ENCODE results near the gene LILRA2. TPM values are rescaled to one million over a fixed set of nuclear protein-coding genes. Genes with fewer than 3 reads are reported as not detected.

Gene LILRA2
- total and polyA plus RNA-seq, 10 of the 15 experiments (the other 5 are each of a cell fraction or from before 2014, with no cell fraction given), result 0.16 to 1.8 (median 0.43) TPM

DNA sequence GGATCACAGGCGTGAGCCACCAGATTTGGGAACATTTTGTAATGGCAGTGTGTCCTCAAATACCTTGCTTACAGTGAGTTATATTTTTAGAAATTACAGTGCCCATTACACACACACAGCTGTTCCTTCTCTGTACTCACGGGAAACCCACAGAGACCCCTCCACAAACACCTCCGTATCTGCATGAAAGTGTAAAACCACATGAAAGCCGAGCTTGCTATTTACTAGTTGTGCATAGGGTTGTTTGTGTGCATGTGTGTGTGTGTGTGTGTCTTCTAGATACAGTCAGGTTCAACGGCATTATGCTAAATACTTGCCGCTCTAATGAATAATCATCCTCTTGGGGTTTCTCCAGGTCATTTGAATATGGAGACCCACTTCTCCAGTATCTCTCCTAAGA, 22.3 kb upstream of the LILRA2 start (continued):
- TF ChIP-seq, protein P1, sequence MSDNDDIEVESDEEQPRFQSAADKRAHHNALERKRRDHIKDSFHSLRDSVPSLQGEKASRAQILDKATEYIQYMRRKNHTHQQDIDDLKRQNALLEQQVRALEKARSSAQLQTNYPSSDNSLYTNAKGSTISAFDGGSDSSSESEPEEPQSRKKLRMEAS (IDR thresholded peaks at IDR 0.05; ENCODE audit: low read depth, low read length), result no peak
- TF ChIP-seq, protein P2, sequence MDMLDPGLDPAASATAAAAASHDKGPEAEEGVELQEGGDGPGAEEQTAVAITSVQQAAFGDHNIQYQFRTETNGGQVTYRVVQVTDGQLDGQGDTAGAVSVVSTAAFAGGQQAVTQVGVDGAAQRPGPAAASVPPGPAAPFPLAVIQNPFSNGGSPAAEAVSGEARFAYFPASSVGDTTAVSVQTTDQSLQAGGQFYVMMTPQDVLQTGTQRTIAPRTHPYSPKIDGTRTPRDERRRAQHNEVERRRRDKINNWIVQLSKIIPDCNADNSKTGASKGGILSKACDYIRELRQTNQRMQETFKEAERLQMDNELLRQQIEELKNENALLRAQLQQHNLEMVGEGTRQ (IDR thresholded peaks at IDR 0.05; ENCODE audit: borderline replicate concordance, low read depth, low read length), result no peak
- TF ChIP-seq GATAD2B (conservative IDR thresholded peaks at IDR 0.05; ENCODE audit: low read depth) (0 out of 2 replicates have a peak, but pooled peaks have one; percentile 19), NRF1 (conservative IDR thresholded peaks at IDR 0.05; ENCODE audit: low read depth, low read length) (no peak), RFX5 (IDR thresholded peaks at IDR 0.05; ENCODE audit: low read depth, low read length) (no peak), MTA3 (IDR thresholded peaks at IDR 0.05; ENCODE audit: borderline replicate concordance, low read length) (peak; percentile 75; the same call in 1 of the 2 replicates), RAD51 (IDR thresholded peaks at IDR 0.05) (no peak), ESRRA (IDR thresholded peaks at IDR 0.05; ENCODE audit: low read length) (no peak), SP1 (IDR thresholded peaks at IDR 0.05; ENCODE audit: low read depth, low read length) (no peak), RCOR1 (conservative IDR thresholded peaks at IDR 0.05; ENCODE audit: low read depth, low read length) (no peak), SIX5 (IDR thresholded peaks at IDR 0.05; ENCODE audit: low read depth, low read length, severe bottlenecking) (no peak), KAT2A (conservative IDR thresholded peaks at IDR 0.05; ENCODE audit: control insufficient read depth, low read depth, low read length) (no peak), TCF12 (IDR thresholded peaks at IDR 0.05; ENCODE audit: low read depth, low read length) (peak; percentile 87; the same call in 1 of the 2 replicates), EED (IDR thresholded peaks at IDR 0.05; ENCODE audit: low read depth) (peak; percentile 23; the same call in 1 of the 2 replicates), IRF4 (IDR thresholded peaks at IDR 0.05; ENCODE audit: low read depth, low read length) (no peak), SMAD5 (IDR thresholded peaks at IDR 0.05; ENCODE audit: low read depth) (no peak), RELA (IDR thresholded peaks at IDR 0.05; ENCODE audit: borderline replicate concordance, partially characterized antibody) (no peak), WRNIP1 (IDR thresholded peaks at IDR 0.05; ENCODE audit: borderline replicate concordance, low read depth, low read length) (no peak), FOXK2 (IDR thresholded peaks at IDR 0.05) (peak; percentile 40; the same call in 1 of the 2 replicates), CHD2 (IDR thresholded peaks at IDR 0.05; ENCODE audit: borderline replicate concordance, low read depth, low read length) (no peak), SUZ12 (IDR thresholded peaks at IDR 0.05; ENCODE audit: unreplicated experiment) (no peak), RB1 (IDR thresholded peaks at IDR 0.05; ENCODE audit: borderline replicate concordance) (no peak)
- TF ChIP-seq, protein P3, sequence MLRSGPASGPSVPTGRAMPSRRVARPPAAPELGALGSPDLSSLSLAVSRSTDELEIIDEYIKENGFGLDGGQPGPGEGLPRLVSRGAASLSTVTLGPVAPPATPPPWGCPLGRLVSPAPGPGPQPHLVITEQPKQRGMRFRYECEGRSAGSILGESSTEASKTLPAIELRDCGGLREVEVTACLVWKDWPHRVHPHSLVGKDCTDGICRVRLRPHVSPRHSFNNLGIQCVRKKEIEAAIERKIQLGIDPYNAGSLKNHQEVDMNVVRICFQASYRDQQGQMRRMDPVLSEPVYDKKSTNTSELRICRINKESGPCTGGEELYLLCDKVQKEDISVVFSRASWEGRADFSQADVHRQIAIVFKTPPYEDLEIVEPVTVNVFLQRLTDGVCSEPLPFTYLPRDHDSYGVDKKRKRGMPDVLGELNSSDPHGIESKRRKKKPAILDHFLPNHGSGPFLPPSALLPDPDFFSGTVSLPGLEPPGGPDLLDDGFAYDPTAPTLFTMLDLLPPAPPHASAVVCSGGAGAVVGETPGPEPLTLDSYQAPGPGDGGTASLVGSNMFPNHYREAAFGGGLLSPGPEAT (IDR thresholded peaks at IDR 0.05; ENCODE audit: low read depth), result no peak
- TF ChIP-seq, protein P4, sequence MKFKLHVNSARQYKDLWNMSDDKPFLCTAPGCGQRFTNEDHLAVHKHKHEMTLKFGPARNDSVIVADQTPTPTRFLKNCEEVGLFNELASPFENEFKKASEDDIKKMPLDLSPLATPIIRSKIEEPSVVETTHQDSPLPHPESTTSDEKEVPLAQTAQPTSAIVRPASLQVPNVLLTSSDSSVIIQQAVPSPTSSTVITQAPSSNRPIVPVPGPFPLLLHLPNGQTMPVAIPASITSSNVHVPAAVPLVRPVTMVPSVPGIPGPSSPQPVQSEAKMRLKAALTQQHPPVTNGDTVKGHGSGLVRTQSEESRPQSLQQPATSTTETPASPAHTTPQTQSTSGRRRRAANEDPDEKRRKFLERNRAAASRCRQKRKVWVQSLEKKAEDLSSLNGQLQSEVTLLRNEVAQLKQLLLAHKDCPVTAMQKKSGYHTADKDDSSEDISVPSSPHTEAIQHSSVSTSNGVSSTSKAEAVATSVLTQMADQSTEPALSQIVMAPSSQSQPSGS (IDR thresholded peaks at IDR 0.05; ENCODE audit: low read length), result no peak; the same call in 1 of the 2 replicates
- TF ChIP-seq, protein P5, sequence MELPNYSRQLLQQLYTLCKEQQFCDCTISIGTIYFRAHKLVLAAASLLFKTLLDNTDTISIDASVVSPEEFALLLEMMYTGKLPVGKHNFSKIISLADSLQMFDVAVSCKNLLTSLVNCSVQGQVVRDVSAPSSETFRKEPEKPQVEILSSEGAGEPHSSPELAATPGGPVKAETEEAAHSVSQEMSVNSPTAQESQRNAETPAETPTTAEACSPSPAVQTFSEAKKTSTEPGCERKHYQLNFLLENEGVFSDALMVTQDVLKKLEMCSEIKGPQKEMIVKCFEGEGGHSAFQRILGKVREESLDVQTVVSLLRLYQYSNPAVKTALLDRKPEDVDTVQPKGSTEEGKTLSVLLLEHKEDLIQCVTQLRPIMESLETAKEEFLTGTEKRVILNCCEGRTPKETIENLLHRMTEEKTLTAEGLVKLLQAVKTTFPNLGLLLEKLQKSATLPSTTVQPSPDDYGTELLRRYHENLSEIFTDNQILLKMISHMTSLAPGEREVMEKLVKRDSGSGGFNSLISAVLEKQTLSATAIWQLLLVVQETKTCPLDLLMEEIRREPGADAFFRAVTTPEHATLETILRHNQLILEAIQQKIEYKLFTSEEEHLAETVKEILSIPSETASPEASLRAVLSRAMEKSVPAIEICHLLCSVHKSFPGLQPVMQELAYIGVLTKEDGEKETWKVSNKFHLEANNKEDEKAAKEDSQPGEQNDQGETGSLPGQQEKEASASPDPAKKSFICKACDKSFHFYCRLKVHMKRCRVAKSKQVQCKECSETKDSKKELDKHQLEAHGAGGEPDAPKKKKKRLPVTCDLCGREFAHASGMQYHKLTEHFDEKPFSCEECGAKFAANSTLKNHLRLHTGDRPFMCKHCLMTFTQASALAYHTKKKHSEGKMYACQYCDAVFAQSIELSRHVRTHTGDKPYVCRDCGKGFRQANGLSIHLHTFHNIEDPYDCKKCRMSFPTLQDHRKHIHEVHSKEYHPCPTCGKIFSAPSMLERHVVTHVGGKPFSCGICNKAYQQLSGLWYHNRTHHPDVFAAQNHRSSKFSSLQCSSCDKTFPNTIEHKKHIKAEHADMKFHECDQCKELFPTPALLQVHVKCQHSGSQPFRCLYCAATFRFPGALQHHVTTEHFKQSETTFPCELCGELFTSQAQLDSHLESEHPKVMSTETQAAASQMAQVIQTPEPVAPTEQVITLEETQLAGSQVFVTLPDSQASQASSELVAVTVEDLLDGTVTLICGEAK (IDR thresholded peaks at IDR 0.05; ENCODE audit: borderline replicate concordance), result no peak

All from GM12878 (cell line).